Neural progenitor cell (in vitro differentiated cells): ENCODE measurements around the gene PRELID1.

ENCODE experiments used
- EZH2 ChIP-seq: fragments of 200-600 bp; sonication (generic); IDR thresholded peaks from 2 replicates; pipeline ENCODE4 v1.6.1; 2017; ENCODE audit warnings: antibody characterized with exemption, mild to moderate bottlenecking, moderate library complexity
- EZH2phosphoT487 ChIP-seq: fragments of 200-600 bp; sonication (generic); IDR thresholded peaks from 2 replicates; pipeline ENCODE4 v1.6.1; 2017; ENCODE audit warnings: antibody characterized with exemption
- TF ChIP-seq, protein P1 (sequence below): fragments of 200-600 bp; sonication (generic); IDR thresholded peaks from 2 replicates; pipeline ENCODE4 v1.5.1; 2017; ENCODE audit warnings: antibody characterized with exemption, mild to moderate bottlenecking

DNA sequence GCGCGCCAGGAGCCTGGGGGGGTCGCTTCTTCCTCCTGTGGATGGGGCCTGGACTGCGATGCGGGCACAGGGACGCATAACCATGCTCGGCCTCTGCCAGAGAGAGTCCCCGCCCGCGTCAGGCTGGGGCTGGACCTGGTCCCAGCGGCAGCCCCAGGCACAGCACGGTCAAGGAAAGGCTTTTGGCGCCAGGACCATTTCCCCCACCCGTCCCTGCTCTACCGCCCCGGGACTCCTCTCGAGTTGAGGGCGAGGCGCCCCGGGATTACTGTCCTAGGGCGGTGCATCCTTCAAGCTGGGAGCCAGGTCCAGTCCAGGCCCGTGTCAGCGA is 7.8 kb downstream of the PRELID1 start:
- TF ChIP-seq, protein P1, sequence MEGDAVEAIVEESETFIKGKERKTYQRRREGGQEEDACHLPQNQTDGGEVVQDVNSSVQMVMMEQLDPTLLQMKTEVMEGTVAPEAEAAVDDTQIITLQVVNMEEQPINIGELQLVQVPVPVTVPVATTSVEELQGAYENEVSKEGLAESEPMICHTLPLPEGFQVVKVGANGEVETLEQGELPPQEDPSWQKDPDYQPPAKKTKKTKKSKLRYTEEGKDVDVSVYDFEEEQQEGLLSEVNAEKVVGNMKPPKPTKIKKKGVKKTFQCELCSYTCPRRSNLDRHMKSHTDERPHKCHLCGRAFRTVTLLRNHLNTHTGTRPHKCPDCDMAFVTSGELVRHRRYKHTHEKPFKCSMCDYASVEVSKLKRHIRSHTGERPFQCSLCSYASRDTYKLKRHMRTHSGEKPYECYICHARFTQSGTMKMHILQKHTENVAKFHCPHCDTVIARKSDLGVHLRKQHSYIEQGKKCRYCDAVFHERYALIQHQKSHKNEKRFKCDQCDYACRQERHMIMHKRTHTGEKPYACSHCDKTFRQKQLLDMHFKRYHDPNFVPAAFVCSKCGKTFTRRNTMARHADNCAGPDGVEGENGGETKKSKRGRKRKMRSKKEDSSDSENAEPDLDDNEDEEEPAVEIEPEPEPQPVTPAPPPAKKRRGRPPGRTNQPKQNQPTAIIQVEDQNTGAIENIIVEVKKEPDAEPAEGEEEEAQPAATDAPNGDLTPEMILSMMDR, result no peak
- TF ChIP-seq EZH2phosphoT487 (no peak), EZH2 (no peak)
